ENCODE results near the gene FGF6. TPM values are rescaled to one million over a fixed set of nuclear protein-coding genes. Genes with fewer than 3 reads are reported as not detected.

Gene FGF6
- total RNA-seq, 1 donor from 2014 or later, result not detected

- DNase-seq (ENCODE audit: low spot score, unreplicated experiment), result no peak
- H3K4me3 Mint-ChIP-seq (ENCODE audit: low read depth), result no peak overlapping the region
- TF ChIP-seq, protein P1, sequence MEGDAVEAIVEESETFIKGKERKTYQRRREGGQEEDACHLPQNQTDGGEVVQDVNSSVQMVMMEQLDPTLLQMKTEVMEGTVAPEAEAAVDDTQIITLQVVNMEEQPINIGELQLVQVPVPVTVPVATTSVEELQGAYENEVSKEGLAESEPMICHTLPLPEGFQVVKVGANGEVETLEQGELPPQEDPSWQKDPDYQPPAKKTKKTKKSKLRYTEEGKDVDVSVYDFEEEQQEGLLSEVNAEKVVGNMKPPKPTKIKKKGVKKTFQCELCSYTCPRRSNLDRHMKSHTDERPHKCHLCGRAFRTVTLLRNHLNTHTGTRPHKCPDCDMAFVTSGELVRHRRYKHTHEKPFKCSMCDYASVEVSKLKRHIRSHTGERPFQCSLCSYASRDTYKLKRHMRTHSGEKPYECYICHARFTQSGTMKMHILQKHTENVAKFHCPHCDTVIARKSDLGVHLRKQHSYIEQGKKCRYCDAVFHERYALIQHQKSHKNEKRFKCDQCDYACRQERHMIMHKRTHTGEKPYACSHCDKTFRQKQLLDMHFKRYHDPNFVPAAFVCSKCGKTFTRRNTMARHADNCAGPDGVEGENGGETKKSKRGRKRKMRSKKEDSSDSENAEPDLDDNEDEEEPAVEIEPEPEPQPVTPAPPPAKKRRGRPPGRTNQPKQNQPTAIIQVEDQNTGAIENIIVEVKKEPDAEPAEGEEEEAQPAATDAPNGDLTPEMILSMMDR (IDR thresholded peaks at IDR 0.05; ENCODE audit: unreplicated experiment), result no peak
- H3K36me3 Mint-ChIP-seq (ENCODE audit: insufficient read depth), result no peaks in the 10 kb centered on the region
- no peak overlapping the region for H3K27ac Mint-ChIP-seq
- peaks cover 45% of the 10 kb centered on the region for H3K27me3 Mint-ChIP-seq
- no peaks in the 10 kb centered on the region for H3K9me3 Mint-ChIP-seq (ENCODE audit: low read depth)
- H3K4me1 Mint-ChIP-seq (ENCODE audit: low read depth), result peaks cover 8% of the 10 kb centered on the region
These were observed 27.7 kb downstream of the FGF6 start for GRCh38 chr12:4417936-4418335.

DNA sequence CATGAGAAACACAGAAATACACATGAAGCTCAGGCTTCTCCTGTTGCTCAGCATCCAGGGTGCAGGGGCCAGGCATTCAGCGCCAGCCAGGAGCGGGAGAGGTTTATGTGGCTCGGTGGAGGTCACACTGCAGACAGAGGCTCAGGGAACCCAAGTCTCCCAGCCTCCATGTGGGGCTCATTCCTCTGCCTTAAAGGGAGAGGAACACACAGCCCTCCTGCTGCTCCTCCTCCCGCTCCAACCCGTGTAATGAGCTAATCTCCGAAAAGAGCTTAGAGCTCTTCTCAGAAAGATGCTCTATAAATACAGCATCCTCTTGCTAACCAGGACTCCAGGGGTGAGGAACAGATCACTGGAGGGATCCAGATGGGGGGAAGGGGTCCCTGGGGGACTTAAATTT lies 28.2 kb downstream of the FGF6 start:
- TF ChIP-seq, protein P1 (IDR thresholded peaks at IDR 0.05; ENCODE audit: unreplicated experiment), result no peak
- Mint-ChIP-seq H3K4me3 (ENCODE audit: low read depth) (no peak overlapping the region), H3K27me3 (peaks cover 46% of the 10 kb centered on the region), H3K27ac (no peak overlapping the region), H3K4me1 (ENCODE audit: low read depth) (peaks cover 8% of the 10 kb centered on the region), H3K9me3 (ENCODE audit: low read depth) (no peaks in the 10 kb centered on the region), H3K36me3 (ENCODE audit: insufficient read depth) (no peaks in the 10 kb centered on the region)
- DNase-seq (ENCODE audit: low spot score, unreplicated experiment), result no peak

DNA sequence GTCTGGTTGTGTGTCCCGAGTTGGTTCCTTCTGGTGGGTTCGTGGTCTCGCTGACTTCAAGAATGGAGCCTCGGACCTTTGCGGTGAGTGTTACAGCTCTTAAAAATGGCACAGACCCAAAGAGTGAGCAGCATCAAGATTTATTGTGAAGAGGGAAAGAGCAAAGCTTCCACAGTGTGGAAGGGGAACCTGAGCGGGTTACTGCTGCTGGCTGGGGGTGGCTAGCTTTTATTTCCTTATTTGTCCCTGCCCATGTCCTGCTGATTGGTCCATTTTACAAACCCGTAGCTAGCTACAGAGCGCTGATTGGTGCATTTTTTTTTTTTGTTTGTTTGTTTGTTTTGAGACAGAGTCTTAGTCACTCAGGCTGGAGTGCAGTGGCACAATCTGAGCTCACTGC lies 29.3 kb downstream of the FGF6 start:
- no peak for DNase-seq (ENCODE audit: low spot score, unreplicated experiment)
- H3K9me3 Mint-ChIP-seq (ENCODE audit: low read depth), result no peaks in the 10 kb centered on the region
- no peaks in the 10 kb centered on the region for H3K36me3 Mint-ChIP-seq (ENCODE audit: insufficient read depth)
- TF ChIP-seq, protein P1 (IDR thresholded peaks at IDR 0.05; ENCODE audit: unreplicated experiment), result no peak
- no peak overlapping the region for H3K4me3 Mint-ChIP-seq (ENCODE audit: low read depth)
- H3K27me3 Mint-ChIP-seq, result peaks cover 55% of the 10 kb centered on the region
- H3K4me1 Mint-ChIP-seq (ENCODE audit: low read depth), result peaks cover 8% of the 10 kb centered on the region
- H3K27ac Mint-ChIP-seq, result no peak overlapping the region

DNA sequence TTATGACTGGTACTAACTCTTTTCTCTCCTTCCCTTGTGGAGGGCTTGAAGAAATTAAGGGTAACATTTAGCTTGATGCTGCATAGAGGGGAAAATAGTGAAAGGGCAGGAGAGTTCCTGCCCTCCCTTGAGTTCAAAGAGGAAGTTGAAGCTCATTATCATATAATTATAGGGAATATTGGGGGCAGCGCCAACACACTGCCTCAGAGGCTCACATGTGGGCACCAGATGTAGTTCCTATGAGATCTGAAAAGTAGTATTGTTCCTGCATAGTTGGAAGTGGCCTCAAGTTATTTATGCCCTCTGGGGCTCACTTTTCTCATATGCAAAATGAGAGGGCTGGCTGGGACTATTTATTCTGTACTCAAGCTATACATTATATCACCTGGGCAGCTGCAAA lies 33.1 kb downstream of the FGF6 start:
- TF ChIP-seq, protein P1 (IDR thresholded peaks at IDR 0.05; ENCODE audit: unreplicated experiment), result no peak
- H3K36me3 Mint-ChIP-seq (ENCODE audit: insufficient read depth), result no peaks in the 10 kb centered on the region
- H3K4me3 Mint-ChIP-seq (ENCODE audit: low read depth), result no peak overlapping the region
- DNase-seq (ENCODE audit: low spot score, unreplicated experiment), result no peak
- H3K27me3 Mint-ChIP-seq, result peaks cover 47% of the 10 kb centered on the region
- H3K27ac Mint-ChIP-seq, result no peak overlapping the region
- no peaks in the 10 kb centered on the region for H3K9me3 Mint-ChIP-seq (ENCODE audit: low read depth)
- H3K4me1 Mint-ChIP-seq (ENCODE audit: low read depth), result peaks cover 8% of the 10 kb centered on the region

- no peak overlapping the region for H3K27ac Mint-ChIP-seq
- peaks cover 8% of the 10 kb centered on the region for H3K4me1 Mint-ChIP-seq (ENCODE audit: low read depth)
- DNase-seq (ENCODE audit: low spot score, unreplicated experiment), result no peak
- H3K36me3 Mint-ChIP-seq (ENCODE audit: insufficient read depth), result no peaks in the 10 kb centered on the region
- H3K4me3 Mint-ChIP-seq (ENCODE audit: low read depth), result no peak overlapping the region
- no peaks in the 10 kb centered on the region for H3K9me3 Mint-ChIP-seq (ENCODE audit: low read depth)
- peaks cover 44% of the 10 kb centered on the region for H3K27me3 Mint-ChIP-seq
- TF ChIP-seq, protein P1 (IDR thresholded peaks at IDR 0.05; ENCODE audit: unreplicated experiment), result no peak
These were observed 33.6 kb downstream of the FGF6 start for GRCh38 chr12:4412056-4412455.

Measured in progenitor cell of endocrine pancreas (in vitro differentiated cells).